SU-DHL-6 (cell line): Measurements from ENCODE around the gene PYGB.

Experiments
- H2AFZ ChIP-seq: fragments of 200-600 bp; sonication (generic); 2 replicates; pipeline ENCODE4 v1.6.1; 2014; ENCODE audit warnings: low read depth, mild to moderate bottlenecking, moderate library complexity, mixed read lengths, antibody characterized with exemption, low read length; ENCODE audit not compliant: severe bottlenecking
- H3F3A ChIP-seq: fragments of 200-600 bp; shearing (Covaris generic); 2 replicates; pipeline ENCODE4 v1.6.0; 2016; ENCODE audit warnings: antibody characterized with exemption, mild to moderate bottlenecking; ENCODE audit not compliant: insufficient read depth
- H3K27ac ChIP-seq: fragments of 200-600 bp; sonication (generic); 2 replicates; pipeline ENCODE4 v1.5.1; 2016; ENCODE audit warnings: low read depth, mild to moderate bottlenecking, low read length, moderate library complexity, mixed read lengths
- H3K27me3 ChIP-seq: fragments of 200-600 bp; sonication (generic), shearing (Covaris generic); 2 replicates; pipeline ENCODE4 v1.6.0; 2014; ENCODE audit warnings: mild to moderate bottlenecking, low read length
- H3K36me3 ChIP-seq: fragments of 200-600 bp; sonication (generic); 2 replicates; pipeline ENCODE4 v1.6.1; 2014; ENCODE audit warnings: mild to moderate bottlenecking, low read length, mixed read lengths
- H3K4me2 ChIP-seq: fragments of 300-600, 200-600 bp; shearing (Covaris generic), sonication (generic); 2 replicates; pipeline ENCODE4 v1.6.0; 2014; ENCODE audit warnings: low read length, low read depth, mild to moderate bottlenecking; ENCODE audit not compliant: poor library complexity, severe bottlenecking
- H3K4me3 ChIP-seq: fragments of 200-600 bp; sonication (generic); 2 replicates; pipeline ENCODE4 v1.5.1; 2014; ENCODE audit warnings: antibody characterized with exemption, low read length, mild to moderate bottlenecking, mixed read lengths; ENCODE audit not compliant: insufficient read depth, poor library complexity, severe bottlenecking
- H3K79me2 ChIP-seq: fragments of 200-600 bp; sonication (generic); 2 replicates; pipeline ENCODE4 v1.6.1; 2014; ENCODE audit warnings: mild to moderate bottlenecking, low read length, moderate library complexity; ENCODE audit not compliant: insufficient read depth
- H3K9ac ChIP-seq: fragments of 200-600 bp; sonication (generic); 2 replicates; pipeline ENCODE4 v1.7.0; 2014; ENCODE audit warnings: mild to moderate bottlenecking, low read length
- H3K9me2 ChIP-seq: fragments of 200-600 bp; sonication (generic); replicated peaks from 2 replicates; pipeline ENCODE4 v1.6.1; 2014; ENCODE audit warnings: low read length; ENCODE audit not compliant: insufficient read depth
- H3K9me3 ChIP-seq: fragments of 200-600 bp; sonication (generic); 2 replicates; pipeline ENCODE4 v1.6.1; 2014; ENCODE audit warnings: low read length, mixed read lengths; ENCODE audit not compliant: insufficient read depth
- H4K20me1 ChIP-seq: fragments of 200-600 bp; sonication (generic); 2 replicates; pipeline ENCODE4 v1.6.1; 2014; ENCODE audit warnings: low read depth, mild to moderate bottlenecking, antibody characterized with exemption, low read length, moderate library complexity, mixed read lengths
- CTCF ChIP-seq: fragments of 200-600 bp; sonication (generic); IDR thresholded peaks from one replicate; pipeline ENCODE4 v1.5.1; 2017; ENCODE audit warnings: antibody characterized with exemption, mild to moderate bottlenecking, low read length, moderate library complexity; ENCODE audit not compliant: insufficient read depth, poor library complexity, severe bottlenecking
- EZH2phosphoT487 ChIP-seq: fragments of 200-600 bp; sonication (generic), shearing (Covaris generic); conservative IDR thresholded peaks from 2 replicates; pipeline ENCODE4 v1.6.1; 2018; ENCODE audit warnings: mild to moderate bottlenecking, antibody characterized with exemption, low read length, moderate library complexity, mixed read lengths

PYGB gene

GRCh38 chr20:25282034-25282781 lies 34.3 kb downstream of the PYGB start:
- peak overlapping the region; percentile 32 for H3K4me2 ChIP-seq

GRCh38 chr20:25282796-25283195 lies 34.9 kb downstream of the PYGB start:
- no peaks in the 10 kb centered on the region for H3K9me3 ChIP-seq
- H3K4me3 ChIP-seq, result no peak overlapping the region
- no peaks in the 10 kb centered on the region for H3F3A ChIP-seq
- H3K27ac ChIP-seq, result no peak overlapping the region
- no peaks in the 10 kb centered on the region for H3K9me2 ChIP-seq
- no peaks in the 10 kb centered on the region for H3K79me2 ChIP-seq
- H2AFZ ChIP-seq, result no peak overlapping the region
- no peak overlapping the region for H3K9ac ChIP-seq
- no peaks in the 10 kb centered on the region for H3K36me3 ChIP-seq
- peaks cover 7% of the 10 kb centered on the region; the same call in 1 of the 2 replicates for H4K20me1 ChIP-seq
- TF ChIP-seq CTCF (no peak), EZH2phosphoT487 (no peak)
- no peaks in the 10 kb centered on the region for H3K27me3 ChIP-seq
- H3K4me2 ChIP-seq, result no peak overlapping the region

More at GRCh38 chr20:25282034-25282781, 34.3 kb downstream of the PYGB start:
- no peaks in the 10 kb centered on the region for H3K27me3 ChIP-seq
- no peaks in the 10 kb centered on the region for H3K9me2 ChIP-seq
- no peaks in the 10 kb centered on the region for H3F3A ChIP-seq
- H3K4me3 ChIP-seq, result no peak overlapping the region
- H3K9me3 ChIP-seq, result no peaks in the 10 kb centered on the region
- no peaks in the 10 kb centered on the region for H3K36me3 ChIP-seq
- H3K79me2 ChIP-seq, result no peaks in the 10 kb centered on the region
- peaks cover 7% of the 10 kb centered on the region; the same call in 1 of the 2 replicates for H4K20me1 ChIP-seq
- H3K27ac ChIP-seq, result no peak overlapping the region
- TF ChIP-seq CTCF, result no peak
- no peak for TF ChIP-seq EZH2phosphoT487
- no peak overlapping the region for H3K9ac ChIP-seq
- no peak overlapping the region for H2AFZ ChIP-seq

GRCh38 chr20:25283221-25283951 lies 35.5 kb downstream of the PYGB start:
- no peak overlapping the region for H2AFZ ChIP-seq
- no peak overlapping the region for H3K4me3 ChIP-seq
- H3K9ac ChIP-seq, result no peak overlapping the region
- H4K20me1 ChIP-seq, result peaks cover 7% of the 10 kb centered on the region; the same call in 1 of the 2 replicates
- no peaks in the 10 kb centered on the region for H3K79me2 ChIP-seq
- H3F3A ChIP-seq, result no peaks in the 10 kb centered on the region
- H3K27ac ChIP-seq, result no peak overlapping the region
- TF ChIP-seq EZH2phosphoT487 (no peak), CTCF (no peak)
- no peaks in the 10 kb centered on the region for H3K36me3 ChIP-seq
- H3K27me3 ChIP-seq, result no peaks in the 10 kb centered on the region
- H3K9me2 ChIP-seq, result no peaks in the 10 kb centered on the region
- no peaks in the 10 kb centered on the region for H3K9me3 ChIP-seq
- H3K4me2 ChIP-seq, result no peak overlapping the region
